OCI-LY1 (cell line): Measurements from ENCODE around the gene ARFGAP1.

Experiments used
- H2AFZ ChIP-seq: fragments of 200-600 bp; sonication (generic), shearing (Covaris generic); 2 replicates; pipeline ENCODE4 v1.6.0; 2014; ENCODE audit warnings: antibody characterized with exemption, mild to moderate bottlenecking, low read length
- H3F3A ChIP-seq: fragments of 200-600 bp; sonication (generic), shearing (Covaris generic); 2 replicates; pipeline ENCODE4 v1.6.0; 2014; ENCODE audit warnings: mild to moderate bottlenecking, antibody characterized with exemption, low read length, moderate library complexity; ENCODE audit not compliant: insufficient read depth
- H3K27ac ChIP-seq: fragments of 200-600 bp; sonication (generic); 2 replicates; pipeline ENCODE4 v1.5.1; 2014; ENCODE audit warnings: low read length, mixed run types, mild to moderate bottlenecking, low read depth; ENCODE audit not compliant: poor library complexity, severe bottlenecking
- H3K27me3 ChIP-seq: fragments of 200-600 bp; sonication (generic); 2 replicates; pipeline ENCODE4 v1.6.0; 2014; ENCODE audit warnings: antibody characterized with exemption, mild to moderate bottlenecking, low read length, moderate library complexity; ENCODE audit not compliant: insufficient read depth
- H3K36me3 ChIP-seq: fragments of 200-600 bp; sonication (generic); 2 replicates; pipeline ENCODE4 v1.6.1; 2014; ENCODE audit warnings: mild to moderate bottlenecking, antibody characterized with exemption, low read length, moderate library complexity, mixed read lengths; ENCODE audit not compliant: insufficient read depth
- H3K4me1 ChIP-seq: fragments of 200-600 bp; sonication (generic); 2 replicates; pipeline ENCODE4 v1.5.1; 2014; ENCODE audit warnings: mild to moderate bottlenecking, low read length, moderate library complexity; ENCODE audit not compliant: insufficient read depth, severe bottlenecking
- H3K4me2 ChIP-seq: fragments of 200-600 bp; sonication (generic), shearing (Covaris generic); 2 replicates; pipeline ENCODE4 v1.6.1; 2014; ENCODE audit warnings: low read length
- H3K4me3 ChIP-seq: fragments of 200-600 bp; sonication (generic); 2 replicates; pipeline ENCODE4 v1.5.1; 2014; ENCODE audit warnings: low read length, low read depth, mild to moderate bottlenecking, mixed read lengths; ENCODE audit not compliant: poor library complexity, severe bottlenecking
- H3K79me2 ChIP-seq: fragments of 200-600 bp; shearing (Covaris generic); 2 replicates; pipeline ENCODE4 v1.6.1; 2016; ENCODE audit warnings: mixed run types, low read length, mixed read lengths; ENCODE audit not compliant: insufficient read depth
- H3K9ac ChIP-seq: fragments of 200-600 bp; sonication (generic), shearing (Covaris generic); 2 replicates; pipeline ENCODE4 v1.6.1; 2014; ENCODE audit warnings: mild to moderate bottlenecking, low read length, mixed read lengths
- H3K9me2 ChIP-seq: fragments of 200-600 bp; sonication (generic), shearing (Covaris generic); 2 replicates; pipeline ENCODE4 v1.6.1; 2014; ENCODE audit warnings: low read depth, mild to moderate bottlenecking, low read length, mixed read lengths
- H3K9me3 ChIP-seq: fragments of 200-600 bp; shearing (Covaris generic); 2 replicates; pipeline ENCODE4 v1.6.1; 2014; ENCODE audit warnings: low read length, mixed read lengths
- H4K20me1 ChIP-seq: fragments of 200-600 bp; sonication (generic), shearing (Covaris generic); 2 replicates; pipeline ENCODE4 v1.6.0; 2016; ENCODE audit warnings: mild to moderate bottlenecking, low read length; ENCODE audit not compliant: insufficient read depth
- EZH2 ChIP-seq: fragments of 200-600 bp; sonication (generic), shearing (Covaris generic); IDR thresholded peaks from 2 replicates; pipeline ENCODE4 v1.8.0; 2017; ENCODE audit warnings: borderline replicate concordance, mixed run types, mild to moderate bottlenecking, antibody characterized with exemption, low read length, moderate library complexity, mixed read lengths
- TF ChIP-seq, protein P1 (sequence below): fragments of 200-600 bp; sonication (generic), shearing (Covaris generic); IDR thresholded peaks from 2 replicates; pipeline ENCODE4 v1.5.1; 2017; ENCODE audit warnings: mild to moderate bottlenecking, antibody characterized with exemption, low read length, moderate library complexity, mixed read lengths

ARFGAP1 gene

DNA sequence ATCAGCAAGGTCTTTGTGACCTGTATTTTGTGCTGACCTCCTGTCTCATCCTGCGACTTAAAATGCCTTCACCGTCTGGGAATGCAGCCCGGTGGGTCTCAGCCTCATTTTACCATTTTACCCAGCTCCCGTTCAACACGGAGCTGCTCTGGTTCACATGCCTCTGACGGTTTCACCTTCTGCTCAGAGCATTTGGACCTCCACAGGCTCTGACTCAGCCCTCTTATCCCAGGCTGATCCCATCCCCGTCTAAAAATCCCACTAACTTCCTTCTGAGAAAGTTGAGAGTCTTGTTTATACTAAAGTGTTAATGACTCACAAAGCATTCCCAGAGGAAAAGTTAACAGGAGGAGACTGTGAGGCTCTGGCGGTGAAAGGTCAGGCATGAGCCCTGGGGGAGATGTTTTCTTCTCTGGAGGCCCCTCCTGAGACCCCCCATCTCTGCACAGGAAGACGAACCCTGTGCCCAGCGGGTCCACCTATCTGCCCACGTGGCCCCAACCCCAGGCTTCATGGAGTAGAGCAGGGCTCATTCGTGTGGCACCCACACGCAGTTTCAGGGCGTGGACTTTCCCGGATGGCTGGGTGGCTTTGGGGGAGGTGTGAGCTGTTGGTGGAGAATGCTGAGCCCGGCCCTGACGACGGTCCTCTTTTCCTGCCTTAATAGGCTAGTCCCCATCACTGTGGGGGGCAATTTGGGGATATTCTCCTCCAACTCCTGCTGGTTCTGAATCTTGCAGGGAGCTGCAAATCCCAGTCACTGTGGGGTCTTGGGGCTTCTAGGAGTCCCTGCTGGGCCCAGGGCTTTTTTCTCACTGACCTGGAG, 40.2 kb upstream of the ARFGAP1 start:
- H2AFZ ChIP-seq, result no peak overlapping the region
- no peaks in the 10 kb centered on the region for H3K36me3 ChIP-seq
- no peak overlapping the region for H3K4me2 ChIP-seq
- H3K9me2 ChIP-seq, result no peaks in the 10 kb centered on the region
- H3K9ac ChIP-seq, result no peak overlapping the region
- H3K79me2 ChIP-seq, result no peaks in the 10 kb centered on the region
- TF ChIP-seq, protein P1, sequence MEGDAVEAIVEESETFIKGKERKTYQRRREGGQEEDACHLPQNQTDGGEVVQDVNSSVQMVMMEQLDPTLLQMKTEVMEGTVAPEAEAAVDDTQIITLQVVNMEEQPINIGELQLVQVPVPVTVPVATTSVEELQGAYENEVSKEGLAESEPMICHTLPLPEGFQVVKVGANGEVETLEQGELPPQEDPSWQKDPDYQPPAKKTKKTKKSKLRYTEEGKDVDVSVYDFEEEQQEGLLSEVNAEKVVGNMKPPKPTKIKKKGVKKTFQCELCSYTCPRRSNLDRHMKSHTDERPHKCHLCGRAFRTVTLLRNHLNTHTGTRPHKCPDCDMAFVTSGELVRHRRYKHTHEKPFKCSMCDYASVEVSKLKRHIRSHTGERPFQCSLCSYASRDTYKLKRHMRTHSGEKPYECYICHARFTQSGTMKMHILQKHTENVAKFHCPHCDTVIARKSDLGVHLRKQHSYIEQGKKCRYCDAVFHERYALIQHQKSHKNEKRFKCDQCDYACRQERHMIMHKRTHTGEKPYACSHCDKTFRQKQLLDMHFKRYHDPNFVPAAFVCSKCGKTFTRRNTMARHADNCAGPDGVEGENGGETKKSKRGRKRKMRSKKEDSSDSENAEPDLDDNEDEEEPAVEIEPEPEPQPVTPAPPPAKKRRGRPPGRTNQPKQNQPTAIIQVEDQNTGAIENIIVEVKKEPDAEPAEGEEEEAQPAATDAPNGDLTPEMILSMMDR, result no peak
- no peak for TF ChIP-seq EZH2
- no peaks in the 10 kb centered on the region for H3K4me1 ChIP-seq
- H3F3A ChIP-seq, result no peaks in the 10 kb centered on the region
- H3K27me3 ChIP-seq, result peaks cover 13% of the 10 kb centered on the region
- no peak overlapping the region for H3K4me3 ChIP-seq
- H3K9me3 ChIP-seq, result no peaks in the 10 kb centered on the region
- H4K20me1 ChIP-seq, result no peaks in the 10 kb centered on the region
- H3K27ac ChIP-seq, result no peak overlapping the region

DNA sequence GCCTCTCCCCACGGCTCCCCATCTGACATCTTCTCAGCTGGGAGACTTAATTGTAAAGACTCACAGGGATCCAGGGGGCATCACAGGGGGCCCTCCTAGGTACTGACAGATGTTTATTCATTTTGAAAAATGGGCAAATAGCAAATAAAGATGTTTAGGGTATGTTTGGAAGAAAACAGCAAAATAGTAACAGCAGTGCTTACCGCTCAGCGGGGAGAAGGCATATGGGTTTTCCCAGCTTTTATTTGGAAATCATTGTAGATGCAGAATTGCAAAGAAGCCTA, 39.6 kb upstream of the ARFGAP1 start:
- Histone ChIP-seq H3K27ac (no peak overlapping the region), H3K9me3 (no peaks in the 10 kb centered on the region), H2AFZ (no peak overlapping the region), H3K79me2 (no peaks in the 10 kb centered on the region), H3K4me3 (no peak overlapping the region), H3K9ac (no peak overlapping the region), H3K4me2 (no peak overlapping the region), H3K4me1 (no peaks in the 10 kb centered on the region), H3F3A (no peaks in the 10 kb centered on the region), H3K36me3 (no peaks in the 10 kb centered on the region), H3K27me3 (peaks cover 13% of the 10 kb centered on the region), H4K20me1 (no peaks in the 10 kb centered on the region), H3K9me2 (no peaks in the 10 kb centered on the region)
- TF ChIP-seq, protein P1, result no peak
- no peak for TF ChIP-seq EZH2

DNA sequence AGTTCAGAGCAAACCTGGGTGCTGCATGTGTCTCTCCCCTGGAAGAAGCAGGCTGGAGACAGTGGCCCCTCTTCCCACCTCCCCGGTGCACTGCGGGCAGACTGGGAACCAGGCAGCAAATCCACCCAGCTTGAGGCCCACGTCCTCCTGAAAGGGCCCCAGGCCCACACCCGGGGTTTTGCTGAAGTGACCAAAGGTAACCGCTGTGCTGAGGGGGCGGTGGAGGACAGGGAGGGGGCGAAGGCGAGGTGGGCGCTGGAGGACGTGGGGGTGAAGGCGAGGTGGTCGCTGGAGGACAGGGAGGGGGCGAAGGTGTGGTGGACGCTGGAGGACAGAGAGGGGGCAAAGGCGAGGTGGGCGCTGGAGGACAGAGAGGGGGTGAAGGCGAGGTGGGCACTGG, 38.7 kb upstream of the ARFGAP1 start:
- TF ChIP-seq, protein P1, result no peak
- no peak for TF ChIP-seq EZH2
- H3K79me2 ChIP-seq, result no peaks in the 10 kb centered on the region
- H4K20me1 ChIP-seq, result no peaks in the 10 kb centered on the region

More for the DNA sequence above, 38.7 kb upstream of the ARFGAP1 start:
- no peak overlapping the region for H3K4me3 ChIP-seq
- no peak overlapping the region for H2AFZ ChIP-seq
- H3K27ac ChIP-seq, result no peak overlapping the region
- H3K9ac ChIP-seq, result no peak overlapping the region
- H3K36me3 ChIP-seq, result no peaks in the 10 kb centered on the region
- H3K9me3 ChIP-seq, result no peaks in the 10 kb centered on the region
- no peaks in the 10 kb centered on the region for H3K4me1 ChIP-seq
- H3K4me2 ChIP-seq, result no peak overlapping the region
- H3F3A ChIP-seq, result no peaks in the 10 kb centered on the region
- no peaks in the 10 kb centered on the region for H3K9me2 ChIP-seq
- H3K27me3 ChIP-seq, result peaks cover 7% of the 10 kb centered on the region; the same call in 1 of the 2 replicates
